Uterus (tissue), 4 donors: ENCODE data around the gene HNRNPM. TPM values are rescaled to one million over a fixed set of nuclear protein-coding genes. Genes with fewer than 3 reads are reported as not detected.

Experiments
- DNase-seq, 2 donors: peaks; one replicate each; pipeline ENCODE4 v3.0.0-alpha.2; 2019 to 2020
- H3K27ac ChIP-seq, 2 donors: fragments of 200-600 bp; sonication (generic); 1 replicate in 1 of 2; 2 replicates in 1 of 2; pipeline ENCODE4 v1.5.1; 2016 to 2018
- H3K27me3 ChIP-seq, 2 donors: fragments of 200-600 bp; sonication (generic); one replicate each; pipeline ENCODE4 v1.5.1; 2018 to 2019; ENCODE audit warnings: control low read depth in 1 of 2
- H3K36me3 ChIP-seq, 2 donors: fragments of 200-600 bp; sonication (generic); one replicate each; pipeline ENCODE4 v1.5.1; 2019; ENCODE audit warnings: control low read depth in 1 of 2
- H3K4me1 ChIP-seq, 2 donors: fragments of 200-600 bp; sonication (generic); one replicate each; pipeline ENCODE4 v1.5.1; 2018 to 2019; ENCODE audit warnings: control low read depth in 1 of 2
- H3K4me3 ChIP-seq, 2 donors: fragments of 200-600 bp; sonication (generic); 1 replicate in 1 of 2; 2 replicates in 1 of 2; pipeline ENCODE4 v1.5.1; 2018 to 2019; ENCODE audit warnings: mild to moderate bottlenecking in 1 of 2
- H3K9me3 ChIP-seq, 2 donors: fragments of 200-600 bp; sonication (generic); one replicate each; pipeline ENCODE4 v1.5.1; 2019; ENCODE audit warnings: control low read depth in 1 of 2
- POLR2A ChIP-seq, 2 donors: fragments of 450-650 bp; IDR thresholded peaks; one replicate each; pipeline ENCODE4 v1.6.1; 2016; ENCODE audit warnings: antibody characterized with exemption in 2 of 2, mild to moderate bottlenecking in 1 of 2, moderate library complexity in 1 of 2
- intact Hi-C: fragments of 100-400 bp; cut with DNase I; formaldehyde crosslinking; loops from one replicate; pipeline ENCODE4 v1.15.1; 2023; ENCODE audit warnings: low total_unique reads
- total RNA-seq, 4 donors: library from RNA; depleted of rRNA in 3 of 4; stranded (reverse); fragments of >200 nt in 3 of 4; gene quantifications; one replicate each; pipeline versions ENCODE4 v1.1.0 to v1.2.4, GENCODE V29; 2014 to 2023
- TF ChIP-seq, protein P1 (sequence below), 4 experiments: fragments of 200-600 bp in 2 of 4; fragments of 450-650 bp in 2 of 4; sonication (generic) in 2 of 4; IDR thresholded peaks; one replicate each; pipeline ENCODE4 v1.5.1; 2016 to 2019; ENCODE audit warnings: antibody characterized with exemption in 4 of 4, mild to moderate bottlenecking in 2 of 4, moderate library complexity in 1 of 4
- donor health status: DM: yes; HTN: yes; CAD: no.

Gene HNRNPM
- total RNA-seq, 4 donors from 2014 or later, result 50.3 to 186 (median 98.5) TPM

DNA sequence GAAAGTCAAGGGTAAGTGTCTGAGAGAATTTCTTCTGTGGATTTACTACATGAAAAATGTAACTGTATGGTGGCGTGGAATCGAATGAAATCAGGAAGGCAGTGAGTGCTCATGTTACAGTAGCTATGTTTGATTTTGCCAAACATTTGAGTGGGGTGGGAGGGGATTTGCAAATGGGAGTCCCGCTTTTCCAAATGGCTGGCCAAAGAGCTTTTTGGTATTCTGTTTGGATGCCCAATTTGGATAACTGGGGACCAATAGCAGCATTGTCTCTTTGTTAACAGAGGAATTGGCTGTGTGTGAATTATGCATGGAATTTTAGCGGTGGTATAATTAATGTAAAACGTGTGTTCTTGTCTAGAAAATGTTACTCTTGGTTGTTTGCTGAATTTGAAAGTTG, 17.8 kb downstream of the HNRNPM start:
- H3K27me3 ChIP-seq, result no peaks in the 10 kb centered on the region
- no peaks in the 10 kb centered on the region for H3K9me3 ChIP-seq
- DNase-seq, result no peak
- no peaks in the 10 kb centered on the region for H3K36me3 ChIP-seq
- H3K27ac ChIP-seq, result no peak overlapping the region
- intact Hi-C loops, result no loop called here
- no peak overlapping the region for H3K4me3 ChIP-seq
- TF ChIP-seq POLR2A (IDR thresholded peaks at IDR 0.05), result no peak
- TF ChIP-seq, protein P1, sequence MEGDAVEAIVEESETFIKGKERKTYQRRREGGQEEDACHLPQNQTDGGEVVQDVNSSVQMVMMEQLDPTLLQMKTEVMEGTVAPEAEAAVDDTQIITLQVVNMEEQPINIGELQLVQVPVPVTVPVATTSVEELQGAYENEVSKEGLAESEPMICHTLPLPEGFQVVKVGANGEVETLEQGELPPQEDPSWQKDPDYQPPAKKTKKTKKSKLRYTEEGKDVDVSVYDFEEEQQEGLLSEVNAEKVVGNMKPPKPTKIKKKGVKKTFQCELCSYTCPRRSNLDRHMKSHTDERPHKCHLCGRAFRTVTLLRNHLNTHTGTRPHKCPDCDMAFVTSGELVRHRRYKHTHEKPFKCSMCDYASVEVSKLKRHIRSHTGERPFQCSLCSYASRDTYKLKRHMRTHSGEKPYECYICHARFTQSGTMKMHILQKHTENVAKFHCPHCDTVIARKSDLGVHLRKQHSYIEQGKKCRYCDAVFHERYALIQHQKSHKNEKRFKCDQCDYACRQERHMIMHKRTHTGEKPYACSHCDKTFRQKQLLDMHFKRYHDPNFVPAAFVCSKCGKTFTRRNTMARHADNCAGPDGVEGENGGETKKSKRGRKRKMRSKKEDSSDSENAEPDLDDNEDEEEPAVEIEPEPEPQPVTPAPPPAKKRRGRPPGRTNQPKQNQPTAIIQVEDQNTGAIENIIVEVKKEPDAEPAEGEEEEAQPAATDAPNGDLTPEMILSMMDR (IDR thresholded peaks at IDR 0.05), result no peak
- peaks cover 3 to 4% of the 10 kb centered on the region in 2 donors for H3K4me1 ChIP-seq

DNA sequence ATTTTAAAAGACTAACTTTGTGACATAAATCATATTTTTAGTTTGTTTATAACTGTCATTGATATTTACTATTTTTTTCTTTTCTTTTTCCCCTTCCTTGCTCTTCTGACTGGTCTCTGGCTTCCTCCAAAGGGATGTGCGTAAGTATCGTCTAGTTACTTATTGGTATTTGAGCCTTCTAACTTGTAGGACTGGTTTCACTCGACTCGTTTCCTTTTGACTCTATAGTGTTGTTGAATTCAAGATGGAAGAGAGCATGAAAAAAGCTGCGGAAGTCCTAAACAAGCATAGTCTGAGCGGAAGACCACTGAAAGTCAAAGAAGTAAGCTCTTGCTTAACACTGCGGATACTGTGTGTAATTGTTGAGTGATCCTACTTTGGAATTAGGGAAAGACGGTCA, 18.6 kb downstream of the HNRNPM start:
- no peak overlapping the region for H3K4me3 ChIP-seq
- no peaks in the 10 kb centered on the region for H3K27me3 ChIP-seq
- H3K4me1 ChIP-seq, result peaks cover 0 to 4% of the 10 kb centered on the region in 2 donors
- intact Hi-C loops, result no loop called here
- H3K9me3 ChIP-seq, result no peaks in the 10 kb centered on the region
- TF ChIP-seq, protein P1 (IDR thresholded peaks at IDR 0.05), result no peak
- TF ChIP-seq POLR2A (IDR thresholded peaks at IDR 0.05), result no peak
- no peak overlapping the region for H3K27ac ChIP-seq
- no peaks in the 10 kb centered on the region for H3K36me3 ChIP-seq
- DNase-seq, result no peak

DNA sequence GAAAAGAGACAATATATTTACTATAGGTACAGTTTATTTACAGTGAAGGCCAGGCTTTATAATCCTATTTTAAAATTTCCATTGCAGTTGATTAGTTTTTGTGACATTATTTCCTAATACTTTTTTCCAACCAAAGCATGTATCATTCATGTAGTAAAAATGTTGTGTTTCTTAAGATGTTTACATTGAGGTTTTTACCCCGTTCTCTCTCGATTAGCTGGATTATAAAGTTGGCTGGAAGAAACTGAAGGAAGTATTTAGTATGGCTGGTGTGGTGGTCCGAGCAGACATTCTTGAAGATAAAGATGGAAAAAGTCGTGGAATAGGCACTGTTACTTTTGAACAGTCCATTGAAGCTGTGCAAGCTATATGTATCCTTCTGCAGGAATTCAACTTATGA, 21.2 kb downstream of the HNRNPM start:
- H3K27ac ChIP-seq, result no peak overlapping the region
- H3K36me3 ChIP-seq, result no peaks in the 10 kb centered on the region
- TF ChIP-seq POLR2A (IDR thresholded peaks at IDR 0.05), result no peak
- TF ChIP-seq, protein P1 (IDR thresholded peaks at IDR 0.05), result no peak
- no peak overlapping the region for H3K4me3 ChIP-seq
- no peak for DNase-seq
- H3K4me1 ChIP-seq, result no peaks in the 10 kb centered on the region
- H3K27me3 ChIP-seq, result no peaks in the 10 kb centered on the region
- intact Hi-C loops, result no loop called here
- H3K9me3 ChIP-seq, result no peaks in the 10 kb centered on the region

DNA sequence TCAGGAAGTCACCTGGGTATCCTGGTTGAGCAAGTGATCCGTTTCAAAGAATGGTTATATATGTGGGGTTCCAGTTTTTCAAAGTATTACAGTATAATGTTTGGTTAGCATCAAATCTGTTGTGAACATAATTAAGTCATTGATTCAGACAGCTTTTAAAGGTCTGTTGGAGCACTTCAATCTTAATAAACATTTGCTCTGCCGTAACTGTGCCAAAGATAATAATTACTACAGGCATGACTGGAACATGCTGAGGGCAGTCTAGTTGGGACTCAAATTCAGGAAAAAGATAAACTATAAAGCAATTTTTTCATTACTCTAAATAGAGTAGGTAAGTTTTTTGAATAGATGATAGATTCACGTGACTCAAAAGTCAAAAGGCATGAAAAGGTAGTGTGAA, 23.3 kb downstream of the HNRNPM start:
- no peaks in the 10 kb centered on the region for H3K36me3 ChIP-seq
- no peaks in the 10 kb centered on the region for H3K4me1 ChIP-seq
- TF ChIP-seq, protein P1 (IDR thresholded peaks at IDR 0.05), result no peak
- TF ChIP-seq POLR2A (IDR thresholded peaks at IDR 0.05), result no peak
- H3K27me3 ChIP-seq, result no peaks in the 10 kb centered on the region
- H3K9me3 ChIP-seq, result no peaks in the 10 kb centered on the region
- intact Hi-C loops, result no loop called here
- no peak overlapping the region for H3K27ac ChIP-seq
- no peak overlapping the region for H3K4me3 ChIP-seq
- DNase-seq, result no peak

DNA sequence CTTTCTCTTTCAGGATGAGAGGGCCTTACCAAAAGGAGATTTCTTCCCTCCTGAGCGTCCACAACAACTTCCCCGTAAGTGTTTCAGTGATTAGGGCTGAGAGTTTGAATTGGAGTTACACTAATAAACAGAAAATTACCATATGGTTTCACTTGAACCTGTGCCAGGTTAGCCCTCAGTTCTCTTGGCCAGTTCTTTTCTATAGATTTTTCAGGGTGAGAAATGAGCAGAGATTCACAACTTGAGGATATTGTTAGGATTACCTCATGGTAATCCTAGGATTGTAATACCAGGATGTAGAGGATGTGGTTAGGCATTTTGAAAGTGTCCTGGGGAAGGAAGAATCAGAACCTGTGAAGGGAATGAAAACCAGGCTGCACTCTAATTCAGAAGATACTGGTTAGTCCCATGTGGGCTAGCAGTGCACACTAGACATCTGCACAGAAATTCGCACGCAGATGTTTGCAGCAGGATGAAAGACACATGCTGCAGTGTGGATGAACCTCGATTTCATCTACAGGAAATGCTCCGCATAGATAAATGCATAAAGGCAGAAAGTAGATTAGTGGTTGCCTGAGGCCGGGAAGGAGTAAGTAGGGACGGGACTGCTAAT, 24.1 kb downstream of the HNRNPM start:
- Histone ChIP-seq H3K27ac (no peak overlapping the region), H3K9me3 (no peaks in the 10 kb centered on the region), H3K4me3 (no peak overlapping the region), H3K4me1 (no peaks in the 10 kb centered on the region), H3K27me3 (no peaks in the 10 kb centered on the region), H3K36me3 (no peaks in the 10 kb centered on the region)
- TF ChIP-seq POLR2A (IDR thresholded peaks at IDR 0.05), result no peak
- TF ChIP-seq, protein P1 (IDR thresholded peaks at IDR 0.05), result no peak
- no peak for DNase-seq
- intact Hi-C loops, result no loop called here
